Adrenal gland (tissue), 12 donors: ENCODE measurements around the gene PSMA5. TPM values are rescaled to one million over a fixed set of nuclear protein-coding genes. Genes with fewer than 3 reads are reported as not detected.
"Not testable (repeated sequence)": the region's sequence is repeated elsewhere in the genome, so short reads cannot be mapped to it uniquely, and the experiment has no call there.

Source experiments
- DNase-seq, 7 donors: peaks; one replicate each; pipeline ENCODE4 v3.0.0-alpha.2; 2019 to 2020
- H3K27ac ChIP-seq, 5 donors: fragments of 200-600 bp; sonication (generic) in 4 of 5; 1 replicate in 3 of 5; 2 replicates in 2 of 5; pipeline versions ENCODE4 v1.5.1 to v1.8.0; 2016 to 2020; ENCODE audit warnings: mild to moderate bottlenecking in 1 of 5
- H3K27me3 ChIP-seq: fragments of 200-600 bp; 2 replicates; pipeline ENCODE4 v1.8.0; 2021
- H3K36me3 ChIP-seq, 2 donors: fragments of 200-600 bp; replicated peaks in 1 of 2; 1 replicate in 1 of 2; 2 replicates in 1 of 2; pipeline versions ENCODE4 v1.5.1 to v1.8.0; 2018 to 2022
- H3K4me1 ChIP-seq, 2 donors: fragments of 200-600 bp; replicated peaks in 1 of 2; 1 replicate in 1 of 2; 2 replicates in 1 of 2; pipeline versions ENCODE4 v1.5.1 to v1.8.0; 2018 to 2021
- H3K4me3 ChIP-seq, 4 donors: fragments of 200-600 bp; sonication (generic) in 3 of 4; one replicate each; pipeline ENCODE4 v1.5.1; 2016 to 2018
- H3K9me3 ChIP-seq, 3 donors: fragments of 200-600 bp; sonication (generic) in 1 of 3; replicated peaks in 1 of 3; 1 replicate in 2 of 3; 2 replicates in 1 of 3; pipeline versions ENCODE4 v1.5.1 to v1.8.0; 2016 to 2021
- POLR2A ChIP-seq, 2 donors: fragments of 450-650 bp; IDR thresholded peaks; one replicate each; pipeline ENCODE4 v1.6.1; 2017; ENCODE audit warnings: antibody characterized with exemption in 2 of 2, mild to moderate bottlenecking in 2 of 2, moderate library complexity in 1 of 2
- WGBS, 4 donors: extraction: QIAGEN DNeasy Blood & Tissue Kit in 2 of 4; methylation state at CpG; one replicate each; pipeline versions ENCODE4 v1.1.5 to v1.1.7; 2013 to 2017; 5-methylcytosine and 5-hydroxymethylcytosine counted together
- intact Hi-C, 2 donors: fragments of 100-400 bp; cut with DNase I; formaldehyde crosslinking; loops; one replicate each; pipeline versions ENCODE4 v1.14.1 to v1.15.0; 2022 to 2023
- polyA plus RNA-seq, 3 donors: library from polyadenylated mRNA; stranded (reverse); fragments of 200-250 nt in 2 of 3; fragments of 350-450 nt in 1 of 3; fragmentation: Illumina TruSeq in 1 of 3; extraction: RNeasy Lipid Tissue Mini Kit (QIAGEN cat#74804) in 1 of 3; gene quantifications; one replicate each; pipeline ENCODE4 v1.2.3, GENCODE V29; 2013 to 2014
- total RNA-seq, 9 donors: library from RNA; depleted of rRNA in 4 of 9; stranded (reverse); fragments of >200 nt in 4 of 9; fragments of 120-200 nt in 1 of 9; fragmentation: NEBNext Ultra II Directional in 1 of 9; extraction: Animal tissue kit (Norgen Biotek cat#: 25700) in 1 of 9; gene quantifications; one replicate each; pipeline versions ENCODE4 v1.1.0 to v1.2.4, GENCODE V29; 2013 to 2023
- TF ChIP-seq, protein P1 (sequence below), 6 experiments: fragments of 450-650 bp in 4 of 6; fragments of 200-600 bp in 2 of 6; sonication (generic) in 1 of 6; IDR thresholded peaks; 1 replicate in 5 of 6; 2 replicates in 1 of 6; pipeline versions ENCODE4 v1.5.1 to v1.8.0; 2016 to 2021; ENCODE audit warnings: antibody characterized with exemption in 6 of 6, mild to moderate bottlenecking in 2 of 6, moderate library complexity in 1 of 6
- donor health status: healthy with polysubstance abuse.
- donor health status: Bipolar disorder and iron deficiency.
- donor health status: DM: yes; HTN: yes; CAD: no.
- donor health status: DM: no; HTN: no; CAD: no.
- donor health status: DM: no; HTN: no; CAD: no.
- donor health status: DM: yes; HTN: yes; CAD: no.

Gene PSMA5
- total and polyA plus RNA-seq, 12 donors = 22.8 to 187 (median 63.4) TPM

GRCh38 chr1:109396871-109397580 is 29.2 kb downstream of the PSMA5 start:
- TF ChIP-seq, protein P1, sequence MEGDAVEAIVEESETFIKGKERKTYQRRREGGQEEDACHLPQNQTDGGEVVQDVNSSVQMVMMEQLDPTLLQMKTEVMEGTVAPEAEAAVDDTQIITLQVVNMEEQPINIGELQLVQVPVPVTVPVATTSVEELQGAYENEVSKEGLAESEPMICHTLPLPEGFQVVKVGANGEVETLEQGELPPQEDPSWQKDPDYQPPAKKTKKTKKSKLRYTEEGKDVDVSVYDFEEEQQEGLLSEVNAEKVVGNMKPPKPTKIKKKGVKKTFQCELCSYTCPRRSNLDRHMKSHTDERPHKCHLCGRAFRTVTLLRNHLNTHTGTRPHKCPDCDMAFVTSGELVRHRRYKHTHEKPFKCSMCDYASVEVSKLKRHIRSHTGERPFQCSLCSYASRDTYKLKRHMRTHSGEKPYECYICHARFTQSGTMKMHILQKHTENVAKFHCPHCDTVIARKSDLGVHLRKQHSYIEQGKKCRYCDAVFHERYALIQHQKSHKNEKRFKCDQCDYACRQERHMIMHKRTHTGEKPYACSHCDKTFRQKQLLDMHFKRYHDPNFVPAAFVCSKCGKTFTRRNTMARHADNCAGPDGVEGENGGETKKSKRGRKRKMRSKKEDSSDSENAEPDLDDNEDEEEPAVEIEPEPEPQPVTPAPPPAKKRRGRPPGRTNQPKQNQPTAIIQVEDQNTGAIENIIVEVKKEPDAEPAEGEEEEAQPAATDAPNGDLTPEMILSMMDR (IDR thresholded peaks at IDR 0.05) = no peak
- TF ChIP-seq POLR2A (IDR thresholded peaks at IDR 0.05) = no peak
- H3K4me3 ChIP-seq = peak overlapping the region in 2 of 4 donors; percentile 52 to 84
- H3K36me3 ChIP-seq = peaks cover 0 to 9% of the 10 kb centered on the region in 2 donors
- intact Hi-C loops = loop anchor here (5.0 kb wide), 2 partner anchors 125 to 135 kb away; no protein-coding TSS in a partner anchor
- peaks cover 15 to 64% of the 10 kb centered on the region in 2 donors for H3K4me1 ChIP-seq
- H3K9me3 ChIP-seq = no peaks in the 10 kb centered on the region
- no peaks in the 10 kb centered on the region for H3K27me3 ChIP-seq
- H3K27ac ChIP-seq = peak overlapping the region in 2 of 5 donors; percentile 17 to 78
- peak in 3 of 7 donors; percentile 10 to 31 (median 28) for DNase-seq
- WGBS, 4 donors = 2 to 4% (median 3%) methylated on average over 25 to 46 of the region's 46 CpGs

GRCh38 chr1:109396513-109396839 is 29.8 kb downstream of the PSMA5 start:
- WGBS, 4 donors = 39 to 43% (median 40%) methylated on average over 2 of the region's 2 CpGs
- no peaks in the 10 kb centered on the region for H3K27me3 ChIP-seq
- H3K9me3 ChIP-seq = no peaks in the 10 kb centered on the region
- H3K27ac ChIP-seq = peak overlapping the region in 3 of 5 donors; percentile 10 to 45 (median 17)
- peaks cover 19 to 70% of the 10 kb centered on the region in 2 donors for H3K4me1 ChIP-seq
- intact Hi-C loops = loop anchor here (5.0 kb wide), 2 partner anchors 124 to 134 kb away; no protein-coding TSS in a partner anchor
- H3K36me3 ChIP-seq = peaks cover 0 to 4% of the 10 kb centered on the region in 2 donors
- TF ChIP-seq, protein P1 (IDR thresholded peaks at IDR 0.05) = no peak
- TF ChIP-seq POLR2A (IDR thresholded peaks at IDR 0.05) = no peak
- no peak for DNase-seq
- H3K4me3 ChIP-seq = peak overlapping the region in 1 of 4 donors; percentile 84

DNA sequence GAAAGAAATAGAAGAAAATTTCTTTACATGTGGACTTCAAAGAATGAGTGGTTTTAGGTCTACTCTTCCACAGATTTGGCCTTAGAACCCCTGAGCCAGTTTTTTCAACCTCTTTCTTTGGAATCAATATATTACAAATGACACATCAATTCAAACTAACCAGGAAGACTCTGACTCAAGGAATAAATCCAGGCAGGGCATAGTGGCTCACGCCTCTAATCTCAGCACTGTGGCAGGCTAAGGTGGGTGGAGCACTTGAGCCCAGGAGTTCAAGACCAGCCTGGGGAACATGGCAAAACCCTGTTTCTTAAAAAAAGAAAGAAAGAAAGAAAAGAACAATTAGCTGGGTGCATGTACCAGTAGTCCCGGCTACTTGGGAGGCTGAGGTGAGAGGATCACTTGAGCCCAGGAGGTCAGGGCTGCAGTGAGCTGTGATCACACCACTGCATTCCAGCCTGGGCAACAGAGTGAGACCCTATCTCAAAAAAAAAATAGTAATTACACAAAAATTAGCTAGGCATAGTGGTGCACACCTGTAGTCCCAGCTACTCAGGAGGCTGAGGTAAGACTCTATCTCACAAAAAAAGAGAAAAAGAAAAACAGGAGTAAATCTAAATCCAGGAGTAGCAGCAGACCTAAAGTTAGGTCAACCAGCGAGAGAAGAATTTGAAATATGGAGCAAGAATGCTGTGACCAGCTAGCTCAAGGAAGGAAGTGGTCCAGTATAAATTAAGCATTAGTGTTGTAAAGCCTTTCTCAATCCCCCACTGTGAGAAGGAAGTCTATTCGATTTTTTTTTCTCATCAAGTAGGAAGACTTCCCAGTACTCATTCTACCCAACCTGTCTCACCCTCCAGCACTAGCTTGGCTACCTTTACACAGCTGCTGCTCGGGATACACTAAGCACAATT is 30.4 kb downstream of the PSMA5 start:
- Histone ChIP-seq H3K4me1 (peaks cover 25 to 76% of the 10 kb centered on the region in 2 donors), H3K9me3 (no peaks in the 10 kb centered on the region), H3K4me3 (peak overlapping the region in 1 of 4 donors; percentile 84), H3K27ac (peak overlapping the region in 3 of 5 donors; percentile 10 to 45 (median 12)), H3K27me3 (no peaks in the 10 kb centered on the region), H3K36me3 (no peaks in the 10 kb centered on the region)
- 56 to 61% (median 59%) methylated on average over 5 of the region's 5 CpGs for WGBS, 4 donors
- intact Hi-C loops = loop anchor here (5.0 kb wide), 2 partner anchors 124 to 134 kb away; no protein-coding TSS in a partner anchor
- peak in 2 of 7 donors; percentile 17 to 39 for DNase-seq
- TF ChIP-seq, protein P1 (IDR thresholded peaks at IDR 0.05) = no peak
- TF ChIP-seq POLR2A (IDR thresholded peaks at IDR 0.05) = no peak

GRCh38 chr1:109395282-109395599 is 31.0 kb downstream of the PSMA5 start:
- H3K4me3 ChIP-seq, H3K36me3 ChIP-seq: not testable (repeated sequence)

More at GRCh38 chr1:109395282-109395599, 31.0 kb downstream of the PSMA5 start:
- H3K9me3 ChIP-seq, H3K27ac ChIP-seq, H3K27me3 ChIP-seq: not testable (repeated sequence)
- WGBS, 4 donors = 55 to 74% (median 70%) methylated on average over 8 of the region's 8 CpGs
- intact Hi-C loops = loop anchor here (5.0 kb wide), 2 partner anchors 123 to 133 kb away; no protein-coding TSS in a partner anchor
- peak in 1 of 7 donors; percentile 26 for DNase-seq
- H3K4me1 ChIP-seq = peaks cover 31 to 80% of the 10 kb centered on the region in 2 donors
